Transverse colon (tissue), 4 donors: ENCODE results near the gene GPR63. TPM values are rescaled to one million over a fixed set of nuclear protein-coding genes. Genes with fewer than 3 reads are reported as not detected.

ENCODE experiments used
- DNase-seq: peaks from one replicate; pipeline ENCODE4 v3.0.0-alpha.2; 2019
- H3K27ac ChIP-seq, 4 donors: fragments of 200-600 bp; sonication (generic); 2 replicates each; pipeline ENCODE4 v1.5.1; 2016 to 2018; ENCODE audit warnings: inconsistent platforms in 4 of 4
- H3K27me3 ChIP-seq: fragments of 200-600 bp; sonication (generic); 2 replicates; pipeline ENCODE4 v1.5.1; 2017; ENCODE audit warnings: inconsistent platforms
- H3K36me3 ChIP-seq, 4 donors: fragments of 200-600 bp; sonication (generic); 2 replicates each; pipeline ENCODE4 v1.5.1; 2017 to 2019; ENCODE audit warnings: inconsistent platforms in 4 of 4
- H3K4me1 ChIP-seq, 4 donors: fragments of 200-600 bp; sonication (generic); 2 replicates each; pipeline ENCODE4 v1.5.1; 2017 to 2020; ENCODE audit warnings: inconsistent platforms in 4 of 4
- H3K4me3 ChIP-seq, 4 donors: fragments of 200-600 bp; sonication (generic); 1 replicate in 1 of 4; 2 replicates in 3 of 4; pipeline versions ENCODE4 v1.5.1 to v1.6.1; 2017 to 2019; ENCODE audit warnings: inconsistent platforms in 4 of 4
- H3K9me3 ChIP-seq, 2 donors: fragments of 200-600 bp; sonication (generic); 2 replicates each; pipeline ENCODE4 v1.5.1; 2017 to 2019; ENCODE audit warnings: inconsistent platforms in 2 of 2
- CTCF ChIP-seq, 5 experiments: fragments of 200-600 bp in 3 of 5; fragments of 450-650 bp in 2 of 5; sonication (generic) in 3 of 5; IDR thresholded peaks; 1 replicate in 2 of 5; 2 replicates in 3 of 5; pipeline ENCODE4 v1.5.1; 2016 to 2017; ENCODE audit warnings: antibody characterized with exemption in 5 of 5, inconsistent platforms in 3 of 5, mild to moderate bottlenecking in 2 of 5, moderate library complexity in 1 of 5
- EP300 ChIP-seq: sonication (generic); formaldehyde crosslinking; IDR thresholded peaks from one replicate; pipeline ENCODE4 v1.6.1; 2017; ENCODE audit warnings: antibody characterized with exemption, low read depth
- POLR2A ChIP-seq: fragments of 450-650 bp; IDR thresholded peaks from one replicate; pipeline ENCODE4 v1.6.1; 2016; ENCODE audit warnings: antibody characterized with exemption, mild to moderate bottlenecking, moderate library complexity
- POLR2AphosphoS5 ChIP-seq, 3 donors: sonication (generic); formaldehyde crosslinking; IDR thresholded peaks; one replicate each; pipeline ENCODE4 v1.6.1; 2016; ENCODE audit warnings: antibody characterized with exemption in 3 of 3
- WGBS, 2 donors: methylation state at CpG; one replicate each; pipeline ENCODE4 v1.1.5; 2018; ENCODE audit warnings: low coverage in 1 of 2; 5-methylcytosine and 5-hydroxymethylcytosine counted together
- in situ Hi-C, 4 donors: fragments of 200-750 bp; cut with MboI; loops; one replicate each; pipeline versions ENCODE4 v1.15.0 to v1.15.1; 2017; ENCODE audit warnings: low sequenced_read_pairs in 3 of 4, low pct_ligation_motif_present in 1 of 4, low pct_unique_long_range_greater_than_20kb in 1 of 4
- intact Hi-C: fragments of 100-400 bp; cut with DNase I; formaldehyde crosslinking; loops from one replicate; pipeline ENCODE4 v1.15.1; 2023; ENCODE audit warnings: low total_unique reads
- total RNA-seq, 4 donors: library from RNA; depleted of rRNA; stranded (reverse); fragments of >200 nt; gene quantifications; one replicate each; pipeline ENCODE4 v1.1.0, GENCODE V29; 2016

The GPR63 gene
- total RNA-seq, 4 donors from 2014 or later = 0.82 to 2.4 (median 2.2) TPM; not detected in 1

GRCh38 chr6:96749891-96750290, 87.4 kb downstream of the GPR63 start:
- no peak overlapping the region for H3K27ac ChIP-seq
- in situ Hi-C loops = no loop called here
- H3K4me3 ChIP-seq = no peak overlapping the region
- TF ChIP-seq CTCF (IDR thresholded peaks at IDR 0.05) (no peak), POLR2A (no peak), POLR2AphosphoS5 (IDR thresholded peaks at IDR 0.05) (no peak), EP300 (no peak)
- intact Hi-C loops = no loop called here
- 89 to 100% methylated on average over 1 to 6 of the region's 6 CpGs for WGBS, 2 donors
- H3K9me3 ChIP-seq = no peaks in the 10 kb centered on the region
- H3K27me3 ChIP-seq = no peaks in the 10 kb centered on the region
- no peaks in the 10 kb centered on the region for H3K36me3 ChIP-seq
- no peak for DNase-seq
- H3K4me1 ChIP-seq = no peaks in the 10 kb centered on the region

Other genes with a start within 250 kb of the GPR63 start
- gene NDUFAF4, start 60.4 kb upstream of the GPR63 start, total RNA-seq = 10 to 100 TPM in 3 of 4 donors, 1 to 10 TPM in 1; 9.4 to 26.5 (median 20.9) TPM
- 1 to 10 TPM in 2 of 4 donors, not detected in 2; 1.4 to 1.9 TPM for gene KLHL32, start 87.3 kb upstream of the GPR63 start, total RNA-seq